Activated naive CD4-positive, alpha-beta T cell treated with anti-CD3 and anti-CD28 coated beads for 36 hours (primary cell): ENCODE data around the gene JSRP1. TPM values are rescaled to one million over a fixed set of nuclear protein-coding genes. Genes with fewer than 3 reads are reported as not detected.

Source experiments
- CTCF ChIA-PET: fragments of 350-600 bp; sonication (Branson Sonifier 250); formaldehyde crosslinking; loops from one replicate; lab custom pipeline; 2021; ENCODE audit warnings: antibody characterized with exemption; lab: Charles Lee
- DNase-seq: peaks from one replicate; pipeline ENCODE4 v3.0.0-alpha.2; 2020
- H3K27ac Mint-ChIP-seq: one replicate; pipeline ENCODE4 v1.8.0; 2021; ENCODE audit warnings: mild to moderate bottlenecking, mixed read lengths
- H3K27me3 Mint-ChIP-seq: one replicate; pipeline ENCODE4 v1.8.0; 2021; ENCODE audit warnings: low read depth, mixed read lengths
- H3K36me3 Mint-ChIP-seq: one replicate; pipeline ENCODE4 v1.8.0; 2021; ENCODE audit warnings: low read depth, mixed read lengths
- H3K4me1 Mint-ChIP-seq: one replicate; pipeline ENCODE4 v1.8.0; 2021; ENCODE audit warnings: low read depth, mixed read lengths
- H3K4me3 Mint-ChIP-seq: one replicate; pipeline ENCODE4 v1.8.0; 2021; ENCODE audit warnings: mild to moderate bottlenecking, moderate library complexity, mixed read lengths
- H3K9me3 Mint-ChIP-seq: one replicate; pipeline ENCODE4 v1.8.0; 2021; ENCODE audit warnings: mixed read lengths
- intact Hi-C: fragments of 100-400 bp; cut with micrococcal nuclease; formaldehyde crosslinking; loops from one replicate; pipeline ENCODE4 v1.15.1; 2023
- total RNA-seq, 2 experiments: library from RNA; stranded (reverse); gene quantifications; one replicate each; pipeline ENCODE4 v1.2.3, GENCODE V29; 2021

The JSRP1 gene
- total RNA-seq, 2 experiments from 2014 or later: 0.55 to 0.81 TPM

GRCh38 chr19:2239173-2239572, 17.0 kb downstream of the JSRP1 start:
- peaks cover 51% of the 10 kb centered on the region for H3K36me3 Mint-ChIP-seq
- intact Hi-C loops: loop anchor here (5.0 to 10.0 kb wide), 2 partner anchors 224 to 373 kb away; partner anchors contain the start of gene BTBD2

GRCh38 chr19:2237869-2238153, 18.4 kb downstream of the JSRP1 start:
- H3K27ac Mint-ChIP-seq: peak overlapping the region; percentile 98
- CTCF ChIA-PET: interaction anchor here (0.6 to 3.7 kb wide), 6 partner anchors 15 to 1750 kb away, joined by 3 to 14 read pairs (median 5); no protein-coding TSS in a partner anchor
- peak overlapping the region; percentile 99 for H3K4me3 Mint-ChIP-seq
- DNase-seq: no peak
- no peaks in the 10 kb centered on the region for H3K9me3 Mint-ChIP-seq
- H3K36me3 Mint-ChIP-seq: peaks cover 54% of the 10 kb centered on the region
- intact Hi-C loops: loop anchor here (2.0 to 10.0 kb wide), 3 partner anchors 223 to 374 kb away; partner anchors contain the start of genes ADAT3, BTBD2 and SCAMP4
- H3K4me1 Mint-ChIP-seq: peaks cover 74% of the 10 kb centered on the region
- no peaks in the 10 kb centered on the region for H3K27me3 Mint-ChIP-seq

More at GRCh38 chr19:2239173-2239572, 17.0 kb downstream of the JSRP1 start:
- Mint-ChIP-seq H3K4me3 (peak overlapping the region; percentile 99), H3K9me3 (no peaks in the 10 kb centered on the region), H3K27me3 (no peaks in the 10 kb centered on the region), H3K4me1 (peaks cover 68% of the 10 kb centered on the region), H3K27ac (peak overlapping the region; percentile 98)
- CTCF ChIA-PET: interaction anchor here (0.6 to 3.7 kb wide), 7 partner anchors 13 to 341 kb away, joined by 4 to 14 read pairs (median 6); no protein-coding TSS in a partner anchor
- no peak for DNase-seq

- Mint-ChIP-seq H3K4me3 (peak overlapping the region; percentile 99), H3K27me3 (no peaks in the 10 kb centered on the region), H3K9me3 (no peaks in the 10 kb centered on the region), H3K36me3 (peaks cover 51% of the 10 kb centered on the region), H3K4me1 (peaks cover 69% of the 10 kb centered on the region), H3K27ac (peak overlapping the region; percentile 98)
- CTCF ChIA-PET: interaction anchor here (0.6 to 1.5 kb wide), 5 partner anchors 22 to 1750 kb away, joined by 3 to 7 read pairs (median 3); no protein-coding TSS in a partner anchor
- intact Hi-C loops: loop anchor here (2.0 to 10.0 kb wide), 3 partner anchors 222 to 375 kb away; partner anchors contain the start of genes ADAT3, BTBD2 and SCAMP4
- DNase-seq: no peak
Observed at GRCh38 chr19:2237051-2237868, 19.0 kb downstream of the JSRP1 start.

GRCh38 chr19:2236314-2237050, 19.7 kb downstream of the JSRP1 start, which contains the start of the genes PLEKHJ1 and SF3A2:
Gene PLEKHJ1 (minus strand): TSS chr19:2236329. CDS start chr19:2236248, 81 bp downstream.
Gene SF3A2 (plus strand): TSS chr19:2236824. CDS start chr19:2243419, 6,595 bp downstream.
- intact Hi-C loops: loop anchor here (1.0 to 10.0 kb wide), 13 partner anchors 22 to 547 kb away; partner anchors contain the start of genes ADAT3, BTBD2, IZUMO4 and LSM7
- Mint-ChIP-seq H3K36me3 (peaks cover 47% of the 10 kb centered on the region), H3K4me3 (peak within 1 kb of the TSS; percentile 99), H3K27me3 (no peaks in the 10 kb centered on the region), H3K27ac (peak within 1 kb of the TSS; percentile 98), H3K9me3 (no peaks in the 10 kb centered on the region), H3K4me1 (peaks cover 64% of the 10 kb centered on the region)
- peak; percentile 98 for DNase-seq
- CTCF ChIA-PET: interaction anchor here (0.7 to 1.6 kb wide), 6 partner anchors 23 to 156 kb away, joined by 3 to 5 read pairs (median 3); no protein-coding TSS in a partner anchor

- Mint-ChIP-seq H3K4me3 (peak overlapping the region; percentile 99), H3K9me3 (no peaks in the 10 kb centered on the region), H3K36me3 (peaks cover 42% of the 10 kb centered on the region), H3K27ac (peak overlapping the region; percentile 98), H3K4me1 (peaks cover 59% of the 10 kb centered on the region), H3K27me3 (no peaks in the 10 kb centered on the region)
- intact Hi-C loops: loop anchor here (1.0 to 10.0 kb wide), 13 partner anchors 22 to 547 kb away; partner anchors contain the start of genes ADAT3, BTBD2, IZUMO4 and LSM7
- CTCF ChIA-PET: interaction anchor here (0.6 to 1.6 kb wide), 7 partner anchors 28 to 157 kb away, joined by 3 to 5 read pairs (median 4); no protein-coding TSS in a partner anchor
- no peak for DNase-seq
Observed at GRCh38 chr19:2236064-2236313, 20.2 kb downstream of the JSRP1 start.

- Mint-ChIP-seq H3K4me3 (peak overlapping the region; percentile 99), H3K36me3 (peaks cover 40% of the 10 kb centered on the region), H3K9me3 (no peaks in the 10 kb centered on the region), H3K27me3 (no peaks in the 10 kb centered on the region), H3K4me1 (peaks cover 54% of the 10 kb centered on the region), H3K27ac (peak overlapping the region; percentile 75)
- no peak for DNase-seq
- CTCF ChIA-PET: interaction anchor here (0.6 to 1.6 kb wide), 7 partner anchors 28 to 158 kb away, joined by 3 to 5 read pairs (median 4); no protein-coding TSS in a partner anchor
- intact Hi-C loops: loop anchor here (1.0 to 10.0 kb wide), 13 partner anchors 23 to 548 kb away; partner anchors contain the start of genes ADAT3, BTBD2, IZUMO4 and LSM7
Observed at GRCh38 chr19:2235381-2236063, 20.7 kb downstream of the JSRP1 start.

GRCh38 chr19:2234996-2235380, 21.2 kb downstream of the JSRP1 start:
- Mint-ChIP-seq H3K27me3 (no peaks in the 10 kb centered on the region), H3K36me3 (peaks cover 35% of the 10 kb centered on the region), H3K4me3 (peak overlapping the region; percentile 99), H3K9me3 (no peaks in the 10 kb centered on the region), H3K4me1 (peaks cover 49% of the 10 kb centered on the region), H3K27ac (peak overlapping the region; percentile 75)
- intact Hi-C loops: loop anchor here (5.0 to 10.0 kb wide), 2 partner anchors 220 to 377 kb away; partner anchors contain the start of gene BTBD2
- DNase-seq: no peak
- CTCF ChIA-PET: interaction anchor here (1.1 to 1.6 kb wide), 3 partner anchors 83 to 158 kb away, joined by 3 to 4 read pairs (median 4); no protein-coding TSS in a partner anchor

- peaks cover 38% of the 10 kb centered on the region for H3K4me1 Mint-ChIP-seq
- H3K9me3 Mint-ChIP-seq: no peaks in the 10 kb centered on the region
- no peak overlapping the region for H3K27ac Mint-ChIP-seq
- peak overlapping the region; percentile 99 for H3K4me3 Mint-ChIP-seq
- H3K36me3 Mint-ChIP-seq: peaks cover 28% of the 10 kb centered on the region
- CTCF ChIA-PET: no interaction called here
- H3K27me3 Mint-ChIP-seq: no peaks in the 10 kb centered on the region
- intact Hi-C loops: loop anchor here (10.0 kb wide), 1 partner anchor 219 kb away; the partner anchor contains the start of gene BTBD2
- DNase-seq: no peak
Observed at GRCh38 chr19:2233601-2234280, 22.5 kb downstream of the JSRP1 start.

- Mint-ChIP-seq H3K27me3 (no peaks in the 10 kb centered on the region), H3K9me3 (no peaks in the 10 kb centered on the region), H3K36me3 (peaks cover 16% of the 10 kb centered on the region), H3K27ac (no peak overlapping the region), H3K4me3 (no peak overlapping the region), H3K4me1 (peaks cover 25% of the 10 kb centered on the region)
- CTCF ChIA-PET: no interaction called here
- no peak for DNase-seq
- intact Hi-C loops: loop anchor here (10.0 kb wide), 1 partner anchor 218 kb away; the partner anchor contains the start of gene BTBD2
Observed at GRCh38 chr19:2232286-2233151, 23.7 kb downstream of the JSRP1 start.

GRCh38 chr19:2231621-2232221, 24.5 kb downstream of the JSRP1 start:
- H3K36me3 Mint-ChIP-seq: peaks cover 13% of the 10 kb centered on the region
- H3K4me3 Mint-ChIP-seq: no peak overlapping the region
- DNase-seq: no peak
- no peaks in the 10 kb centered on the region for H3K9me3 Mint-ChIP-seq
- CTCF ChIA-PET: interaction anchor here (0.6 to 0.9 kb wide), 2 partner anchors 28 to 160 kb away, joined by 3 to 4 read pairs; no protein-coding TSS in a partner anchor
- no peaks in the 10 kb centered on the region for H3K27me3 Mint-ChIP-seq
- H3K27ac Mint-ChIP-seq: peak overlapping the region; percentile 56
- intact Hi-C loops: loop anchor here (10.0 kb wide), 1 partner anchor 217 kb away; the partner anchor contains the start of gene BTBD2
- peaks cover 23% of the 10 kb centered on the region for H3K4me1 Mint-ChIP-seq
